WTC11 (cell line): ENCODE measurements around the gene UBE2E1.

Experiments
- CREB1 ChIP-seq: sonication (generic); formaldehyde crosslinking; IDR thresholded peaks from 2 replicates; pipeline ENCODE4 v1.8.0; 2023; ENCODE audit warnings: mild to moderate bottlenecking, missing genetic modification reagents
- CTCF ChIP-seq: fragments of 200-600 bp; IDR thresholded peaks from 2 replicates; pipeline ENCODE4 v1.8.0; 2022; ENCODE audit warnings: antibody characterized with exemption

GRCh38 chr3:23904545-23904944, 98.8 kb downstream of the UBE2E1 start:
- TF ChIP-seq CTCF (no peak), CREB1 (CRISPR knock-in tag) (no peak)
